GM13976 (cell line): Measurements from ENCODE around the gene RARRES2.

Experiments used
- DNase-seq: peaks from one replicate; pipeline ENCODE4 v3.0.0; 2012; ENCODE audit warnings: low spot score
- CTCF ChIP-seq: IDR thresholded peaks from 2 replicates; pipeline ENCODE4 v1.5.1; 2012; ENCODE audit warnings: borderline replicate concordance, mild to moderate bottlenecking; ENCODE audit not compliant: insufficient read depth; ENCODE audit errors: extremely low read depth, missing control alignments, control extremely low read depth
- in situ Hi-C: fragments of 300-500 bp; cut with MboI; formaldehyde crosslinking; loops from one replicate; pipeline ENCODE4 v1.12.0; 2022; ENCODE audit warnings: low sequenced_read_pairs, mixed read lengths, inconsistent platforms; ENCODE audit not compliant: unreplicated experiment

RARRES2 gene

GRCh38 chr7:150337659-150338081, 3.8 kb downstream of the RARRES2 start:
- no peak for DNase-seq
- TF ChIP-seq CTCF = no peak
- in situ Hi-C loops = no loop called here

GRCh38 chr7:150337179-150337578, 4.2 kb downstream of the RARRES2 start:
- DNase-seq = no peak
- in situ Hi-C loops = no loop called here
- TF ChIP-seq CTCF = no peak

- in situ Hi-C loops = no loop called here
- TF ChIP-seq CTCF = no peak
- no peak for DNase-seq
Measured at GRCh38 chr7:150336746-150337145, 4.7 kb downstream of the RARRES2 start.

GRCh38 chr7:150335774-150336112, 5.7 kb downstream of the RARRES2 start:
- TF ChIP-seq CTCF = no peak
- in situ Hi-C loops = no loop called here
- no peak for DNase-seq

GRCh38 chr7:150335108-150335773, 6.2 kb downstream of the RARRES2 start:
- TF ChIP-seq CTCF = no peak
- peak; percentile 25 for DNase-seq
- in situ Hi-C loops = no loop called here

- peak; percentile 21 for DNase-seq
- in situ Hi-C loops = no loop called here
- no peak for TF ChIP-seq CTCF
Measured at GRCh38 chr7:150334108-150334507, 7.3 kb downstream of the RARRES2 start.
